Kidney (tissue), 14 donors: Measurements from ENCODE around the gene ACAD8. TPM values are rescaled to one million over a fixed set of nuclear protein-coding genes. Genes with fewer than 3 reads are reported as not detected.

ENCODE experiments used
- DNase-seq, 5 donors: peaks; one replicate each; pipeline ENCODE4 v3.0.0-alpha.2; 2013 to 2020
- FAIRE-seq: peaks from 2 replicates; lab custom pipeline; 2012; peaks lifted over from hg19 to GRCh38; lab: Jason Lieb, UNC
- H3K27ac ChIP-seq, 2 donors: one replicate each; pipeline ENCODE4 v1.7.0; 2013; ENCODE audit warnings: low read depth in 2 of 2, low read length in 2 of 2, inconsistent platforms in 1 of 2
- H3K27me3 ChIP-seq: one replicate; pipeline ENCODE4 v1.7.1; 2013; ENCODE audit warnings: low read length, inconsistent platforms; ENCODE audit not compliant: control insufficient read depth, insufficient read depth
- H3K36me3 ChIP-seq, 3 donors: one replicate each; pipeline versions ENCODE4 v1.7.0 to v1.7.1; 2013; ENCODE audit warnings: low read length in 3 of 3, control low read depth in 1 of 3, inconsistent platforms in 1 of 3; ENCODE audit not compliant: insufficient read depth in 3 of 3, control insufficient read depth in 2 of 3
- H3K4me1 ChIP-seq, 3 donors: one replicate each; pipeline versions ENCODE4 v1.7.0 to v1.7.1; 2013; ENCODE audit warnings: low read length in 3 of 3, inconsistent platforms in 1 of 3, low read depth in 1 of 3; ENCODE audit not compliant: control insufficient read depth in 2 of 3, insufficient read depth in 2 of 3
- H3K4me3 ChIP-seq, 3 donors: one replicate each; pipeline versions ENCODE4 v1.7.0 to v1.8.1; 2013; ENCODE audit warnings: low read length in 3 of 3, control low read depth in 1 of 3, inconsistent platforms in 1 of 3
- H3K9ac ChIP-seq, 3 donors: one replicate each; pipeline versions ENCODE4 v1.7.0 to v1.7.1; 2013; ENCODE audit warnings: low read length in 3 of 3, control low read depth in 1 of 3, inconsistent platforms in 1 of 3
- H3K9me3 ChIP-seq, 3 donors: one replicate each; pipeline versions ENCODE4 v1.7.0 to v1.7.1; 2013; ENCODE audit warnings: low read length in 3 of 3, control low read depth in 1 of 3, inconsistent platforms in 1 of 3; ENCODE audit not compliant: control insufficient read depth in 2 of 3, insufficient read depth in 1 of 3
- intact Hi-C: fragments of 100-400 bp; cut with DNase I; formaldehyde crosslinking; loops from one replicate; pipeline ENCODE4 v1.11.1; 2022
- polyA plus RNA-seq: library from polyadenylated mRNA; stranded (reverse); fragments of 350-450 nt; fragmentation: Illumina TruSeq; extraction: RNeasy Lipid Tissue Mini Kit (QIAGEN cat#74804); gene quantifications from one replicate; pipeline ENCODE4 v1.2.3, GENCODE V29; 2014; ENCODE audit warnings: low read depth, low replicate concordance; ENCODE audit not compliant: insufficient read depth
- total RNA-seq: library from RNA; stranded (reverse); fragmentation: NEBNext Ultra II Directional; extraction: Animal tissue kit (Norgen Biotek cat#: 25700); gene quantifications from one replicate; pipeline ENCODE4 v1.2.1, GENCODE V29; 2021
- TF ChIP-seq, protein P1 (sequence below): IDR thresholded peaks from 3 replicates; pipeline ENCODE4 v1.5.1; 2012; ENCODE audit warnings: mild to moderate bottlenecking, moderate library complexity, borderline replicate concordance; ENCODE audit not compliant: insufficient read depth; ENCODE audit errors: extremely low read depth
- donor health status: control.
- donor health status: control.
- donor health status: control.
- donor health status: control.
- donor health status: control.
- donor health status: DM: yes; HTN: yes; CAD: no.
- donor health status: Normal renal cell carcinoma (clear cell type).

Gene ACAD8
- total and polyA plus RNA-seq, 2 donors from 2014 or later, result 28.1 to 42.1 TPM

DNA sequence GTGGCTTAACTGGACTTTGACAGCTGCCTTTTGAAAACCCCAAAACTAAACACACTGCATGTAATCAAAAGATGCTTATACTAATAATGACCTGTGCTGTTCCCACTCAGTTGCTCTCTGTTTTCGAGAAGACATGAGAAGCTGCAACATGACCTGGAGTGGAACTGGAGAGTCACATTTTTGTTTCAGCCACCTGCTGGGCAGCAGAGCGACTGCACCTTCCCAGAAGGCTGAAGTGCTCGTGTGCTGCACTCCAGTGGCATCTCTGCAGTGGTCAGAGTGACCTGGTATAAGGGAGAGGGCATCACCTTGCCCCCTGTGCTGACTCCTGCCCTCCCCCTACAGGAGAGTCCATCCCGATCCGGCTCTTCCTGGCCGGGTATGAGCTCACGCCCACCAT is 8.8 kb upstream of the ACAD8 start:
- Histone ChIP-seq H3K4me1 (no peaks in the 10 kb centered on the region), H3K36me3 (peaks cover 4 to 54% (median 43%) of the 10 kb centered on the region in 3 donors), H3K27ac (no peak overlapping the region), H3K9ac (no peak overlapping the region), H3K4me3 (no peak overlapping the region), H3K27me3 (no peaks in the 10 kb centered on the region), H3K9me3 (no peaks in the 10 kb centered on the region)
- intact Hi-C loops, result no loop called here
- FAIRE-seq (no peak), DNase-seq (no peak)
- TF ChIP-seq, protein P1, sequence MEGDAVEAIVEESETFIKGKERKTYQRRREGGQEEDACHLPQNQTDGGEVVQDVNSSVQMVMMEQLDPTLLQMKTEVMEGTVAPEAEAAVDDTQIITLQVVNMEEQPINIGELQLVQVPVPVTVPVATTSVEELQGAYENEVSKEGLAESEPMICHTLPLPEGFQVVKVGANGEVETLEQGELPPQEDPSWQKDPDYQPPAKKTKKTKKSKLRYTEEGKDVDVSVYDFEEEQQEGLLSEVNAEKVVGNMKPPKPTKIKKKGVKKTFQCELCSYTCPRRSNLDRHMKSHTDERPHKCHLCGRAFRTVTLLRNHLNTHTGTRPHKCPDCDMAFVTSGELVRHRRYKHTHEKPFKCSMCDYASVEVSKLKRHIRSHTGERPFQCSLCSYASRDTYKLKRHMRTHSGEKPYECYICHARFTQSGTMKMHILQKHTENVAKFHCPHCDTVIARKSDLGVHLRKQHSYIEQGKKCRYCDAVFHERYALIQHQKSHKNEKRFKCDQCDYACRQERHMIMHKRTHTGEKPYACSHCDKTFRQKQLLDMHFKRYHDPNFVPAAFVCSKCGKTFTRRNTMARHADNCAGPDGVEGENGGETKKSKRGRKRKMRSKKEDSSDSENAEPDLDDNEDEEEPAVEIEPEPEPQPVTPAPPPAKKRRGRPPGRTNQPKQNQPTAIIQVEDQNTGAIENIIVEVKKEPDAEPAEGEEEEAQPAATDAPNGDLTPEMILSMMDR, result peak; percentile 20

DNA sequence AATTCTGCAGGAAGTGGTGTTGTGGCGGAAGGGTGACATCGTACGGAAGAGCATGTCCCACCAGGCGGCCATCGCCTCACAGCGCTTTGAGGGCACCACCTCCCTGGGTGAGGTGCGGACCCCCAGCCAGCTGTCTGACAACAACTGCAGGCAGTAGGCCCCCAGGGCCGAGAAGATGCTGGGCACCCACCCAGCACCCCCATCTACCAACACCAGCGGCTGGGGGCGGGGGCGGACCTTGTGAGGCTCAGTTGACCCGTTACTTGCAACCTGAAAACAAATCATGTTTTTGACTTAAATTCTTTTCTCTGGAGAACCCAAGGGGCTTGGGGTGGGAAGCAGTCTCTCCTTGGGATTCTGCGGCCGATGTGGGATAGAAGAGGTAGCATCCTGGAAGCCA is 7.9 kb upstream of the ACAD8 start:
- H3K27me3 ChIP-seq, result no peaks in the 10 kb centered on the region
- H3K9ac ChIP-seq, result no peak overlapping the region
- no peak for FAIRE-seq
- no peaks in the 10 kb centered on the region for H3K9me3 ChIP-seq
- H3K4me3 ChIP-seq, result no peak overlapping the region
- intact Hi-C loops, result no loop called here
- no peaks in the 10 kb centered on the region for H3K4me1 ChIP-seq
- H3K36me3 ChIP-seq, result peaks cover 4 to 54% (median 44%) of the 10 kb centered on the region in 3 donors
- DNase-seq, result no peak
- H3K27ac ChIP-seq, result no peak overlapping the region
- TF ChIP-seq, protein P1, result no peak

DNA sequence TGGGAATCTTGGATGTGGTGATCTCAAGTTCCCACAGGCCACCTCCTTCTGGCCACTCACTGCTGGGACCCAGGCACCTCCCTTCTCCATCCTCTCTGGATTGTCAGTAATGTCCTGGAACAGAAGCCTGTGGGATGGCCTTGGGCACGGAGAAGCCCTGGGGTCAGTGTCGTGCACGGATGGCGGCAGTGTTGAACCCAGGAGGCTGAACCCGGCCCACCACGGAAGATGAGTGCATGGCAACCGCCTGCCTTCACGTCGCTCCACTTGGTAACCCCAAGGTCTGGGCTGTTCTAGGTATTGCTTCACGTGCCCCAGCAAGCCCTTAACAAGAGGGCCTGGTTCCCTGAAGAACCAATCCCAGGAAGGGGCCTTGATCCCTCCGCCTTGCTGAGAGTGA is 7.3 kb upstream of the ACAD8 start:
- intact Hi-C loops, result no loop called here
- H3K4me3 ChIP-seq, result no peak overlapping the region
- no peak for FAIRE-seq
- H3K4me1 ChIP-seq, result no peaks in the 10 kb centered on the region
- no peaks in the 10 kb centered on the region for H3K27me3 ChIP-seq
- H3K27ac ChIP-seq, result no peak overlapping the region
- H3K9ac ChIP-seq, result no peak overlapping the region
- peaks cover 4 to 58% (median 45%) of the 10 kb centered on the region in 3 donors for H3K36me3 ChIP-seq
- TF ChIP-seq, protein P1, result no peak
- DNase-seq, result no peak
- no peaks in the 10 kb centered on the region for H3K9me3 ChIP-seq

DNA sequence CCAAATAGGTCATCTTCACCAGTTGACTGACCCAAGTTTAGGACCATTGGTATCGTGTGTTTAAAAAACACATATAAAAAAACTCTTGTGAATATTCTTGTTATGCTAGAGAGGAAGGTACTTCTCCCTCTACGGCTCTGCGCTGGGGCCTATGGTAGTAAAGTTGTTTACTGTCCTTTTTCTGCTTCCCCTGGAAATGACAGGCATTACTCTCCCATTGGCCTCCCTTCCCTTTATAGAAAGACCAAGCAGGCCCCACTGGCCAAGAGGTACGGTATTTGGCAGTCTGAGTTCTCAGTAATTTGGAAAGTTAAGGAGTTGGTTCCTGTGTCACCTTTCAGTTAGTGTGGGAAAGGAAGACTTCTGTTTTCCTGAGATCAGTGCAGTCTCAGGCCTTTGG is 6.7 kb upstream of the ACAD8 start:
- Histone ChIP-seq H3K9me3 (no peaks in the 10 kb centered on the region), H3K4me3 (no peak overlapping the region), H3K36me3 (peaks cover 4 to 54% (median 43%) of the 10 kb centered on the region in 3 donors), H3K27me3 (no peaks in the 10 kb centered on the region), H3K9ac (no peak overlapping the region), H3K4me1 (peaks cover 0 to under 1% (median 0%) of the 10 kb centered on the region in 3 donors), H3K27ac (no peak overlapping the region)
- TF ChIP-seq, protein P1, result no peak
- FAIRE-seq (no peak), DNase-seq (no peak)
- intact Hi-C loops, result no loop called here
